ENCODE measurements around the gene MPV17. TPM values are rescaled to one million over a fixed set of nuclear protein-coding genes. Genes with fewer than 3 reads are reported as not detected.
"Not testable (repeated sequence)": the region's sequence is repeated elsewhere in the genome, so short reads cannot be mapped to it uniquely, and the experiment has no call there.

MPV17 gene
- total RNA-seq, 2 donors from 2014 or later, result 58.1 to 68.1 TPM

- Histone ChIP-seq H3K9me3 (no peaks in the 10 kb centered on the region), H3K4me3 (no peak overlapping the region), H3K36me3 (no peaks in the 10 kb centered on the region), H3K27ac (no peak overlapping the region), H3K4me1 (ENCODE audit: control insufficient read depth in 1 of 2, low read depth in 2 of 2) (peaks cover 0 to under 1% of the 10 kb centered on the region in 2 donors), H3K27me3 (replicated peaks; ENCODE audit: insufficient read depth) (no peaks in the 10 kb centered on the region)
- no peak for TF ChIP-seq CTCF (IDR thresholded peaks at IDR 0.05)
- ATAC-seq (ENCODE audit: insufficient number of reproducible peaks, low FRiP score, low read depth) (no peak), DNase-seq (ENCODE audit: low spot score) (no peak)
These were observed 52.8 kb downstream of the MPV17 start for GRCh38 chr2:27270131-27270530.

GRCh38 chr2:27268296-27268695 lies 54.6 kb downstream of the MPV17 start:
- Histone ChIP-seq H3K27me3 (replicated peaks; ENCODE audit: insufficient read depth) (peaks cover 11% of the 10 kb centered on the region), H3K4me1 (ENCODE audit: control insufficient read depth in 1 of 2, low read depth in 2 of 2) (peaks cover 11 to 19% of the 10 kb centered on the region in 2 donors)
- not testable (repeated sequence) for DNase-seq (ENCODE audit: low spot score); H3K36me3 ChIP-seq; H3K27ac ChIP-seq; H3K9me3 ChIP-seq; ATAC-seq (ENCODE audit: insufficient number of reproducible peaks, low FRiP score, low read depth); H3K4me3 ChIP-seq

- H3K4me3 ChIP-seq, result no peak overlapping the region
- ATAC-seq (ENCODE audit: insufficient number of reproducible peaks, low FRiP score, low read depth) (no peak), DNase-seq (ENCODE audit: low spot score) (no peak)
- H3K9me3 ChIP-seq, result no peaks in the 10 kb centered on the region
- peaks cover 13% of the 10 kb centered on the region for H3K27me3 ChIP-seq (replicated peaks; ENCODE audit: insufficient read depth)
- no peak for TF ChIP-seq CTCF (IDR thresholded peaks at IDR 0.05)
- H3K4me1 ChIP-seq (ENCODE audit: control insufficient read depth in 1 of 2, low read depth in 2 of 2), result peaks cover 11 to 38% of the 10 kb centered on the region in 2 donors
- H3K27ac ChIP-seq, result no peak overlapping the region
- no peaks in the 10 kb centered on the region for H3K36me3 ChIP-seq
These were observed 57.4 kb downstream of the MPV17 start for GRCh38 chr2:27265536-27265870.

GRCh38 chr2:27264753-27265535 lies 58.0 kb downstream of the MPV17 start:
- H3K9me3 ChIP-seq, result no peaks in the 10 kb centered on the region
- H3K4me3 ChIP-seq, result peak overlapping the region; percentile 71
- no peak overlapping the region for H3K27ac ChIP-seq
- peak; percentile 43 for TF ChIP-seq CTCF (IDR thresholded peaks at IDR 0.05)
- DNase-seq (ENCODE audit: low spot score), result no peak
- no peaks in the 10 kb centered on the region for H3K36me3 ChIP-seq
- ATAC-seq (ENCODE audit: insufficient number of reproducible peaks, low FRiP score, low read depth), result no peak
- peaks cover 13% of the 10 kb centered on the region for H3K27me3 ChIP-seq (replicated peaks; ENCODE audit: insufficient read depth)
- H3K4me1 ChIP-seq (ENCODE audit: control insufficient read depth in 1 of 2, low read depth in 2 of 2), result peaks cover 11 to 38% of the 10 kb centered on the region in 2 donors

GRCh38 chr2:27264253-27264752 lies 58.6 kb downstream of the MPV17 start:
- peak overlapping the region; percentile 71 for H3K4me3 ChIP-seq
- H3K36me3 ChIP-seq, result no peaks in the 10 kb centered on the region
- no peak for DNase-seq (ENCODE audit: low spot score)
- H3K27ac ChIP-seq, result no peak overlapping the region
- H3K9me3 ChIP-seq, result no peaks in the 10 kb centered on the region
- H3K4me1 ChIP-seq (ENCODE audit: control insufficient read depth in 1 of 2, low read depth in 2 of 2), result peaks cover 11 to 38% of the 10 kb centered on the region in 2 donors
- peaks cover 13% of the 10 kb centered on the region for H3K27me3 ChIP-seq (replicated peaks; ENCODE audit: insufficient read depth)
- no peak for TF ChIP-seq CTCF (IDR thresholded peaks at IDR 0.05)
- ATAC-seq (ENCODE audit: insufficient number of reproducible peaks, low FRiP score, low read depth), result no peak
